Astrocyte (in vitro differentiated cells and primary cell): ENCODE data around the gene ABLIM2.

Experiments
- EZH2 ChIP-seq: IDR thresholded peaks from 2 replicates; pipeline ENCODE4 v1.6.1; 2012; ENCODE audit warnings: mild to moderate bottlenecking, low read length, inconsistent platforms; ENCODE audit not compliant: insufficient read depth
- TF ChIP-seq, protein P1 (sequence below): IDR thresholded peaks from 2 replicates; pipeline ENCODE4 v1.5.1; 2011; ENCODE audit warnings: low read depth, mild to moderate bottlenecking, inconsistent platforms, low read length, moderate library complexity; ENCODE audit not compliant: insufficient read depth

- no peak for TF ChIP-seq EZH2
- TF ChIP-seq, protein P1, sequence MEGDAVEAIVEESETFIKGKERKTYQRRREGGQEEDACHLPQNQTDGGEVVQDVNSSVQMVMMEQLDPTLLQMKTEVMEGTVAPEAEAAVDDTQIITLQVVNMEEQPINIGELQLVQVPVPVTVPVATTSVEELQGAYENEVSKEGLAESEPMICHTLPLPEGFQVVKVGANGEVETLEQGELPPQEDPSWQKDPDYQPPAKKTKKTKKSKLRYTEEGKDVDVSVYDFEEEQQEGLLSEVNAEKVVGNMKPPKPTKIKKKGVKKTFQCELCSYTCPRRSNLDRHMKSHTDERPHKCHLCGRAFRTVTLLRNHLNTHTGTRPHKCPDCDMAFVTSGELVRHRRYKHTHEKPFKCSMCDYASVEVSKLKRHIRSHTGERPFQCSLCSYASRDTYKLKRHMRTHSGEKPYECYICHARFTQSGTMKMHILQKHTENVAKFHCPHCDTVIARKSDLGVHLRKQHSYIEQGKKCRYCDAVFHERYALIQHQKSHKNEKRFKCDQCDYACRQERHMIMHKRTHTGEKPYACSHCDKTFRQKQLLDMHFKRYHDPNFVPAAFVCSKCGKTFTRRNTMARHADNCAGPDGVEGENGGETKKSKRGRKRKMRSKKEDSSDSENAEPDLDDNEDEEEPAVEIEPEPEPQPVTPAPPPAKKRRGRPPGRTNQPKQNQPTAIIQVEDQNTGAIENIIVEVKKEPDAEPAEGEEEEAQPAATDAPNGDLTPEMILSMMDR = no peak
Measured at GRCh38 chr4:8200302-8200975, 41.8 kb upstream of the ABLIM2 start.
